ENCODE results near the gene TBCA. TPM values are rescaled to one million over a fixed set of nuclear protein-coding genes. Genes with fewer than 3 reads are reported as not detected.
A peak's percentile ranks its signal among the peaks of the same experiment; 100 is the strongest.

The TBCA gene
- total RNA-seq, 1 donor from 2014 or later: 208 TPM

DNA sequence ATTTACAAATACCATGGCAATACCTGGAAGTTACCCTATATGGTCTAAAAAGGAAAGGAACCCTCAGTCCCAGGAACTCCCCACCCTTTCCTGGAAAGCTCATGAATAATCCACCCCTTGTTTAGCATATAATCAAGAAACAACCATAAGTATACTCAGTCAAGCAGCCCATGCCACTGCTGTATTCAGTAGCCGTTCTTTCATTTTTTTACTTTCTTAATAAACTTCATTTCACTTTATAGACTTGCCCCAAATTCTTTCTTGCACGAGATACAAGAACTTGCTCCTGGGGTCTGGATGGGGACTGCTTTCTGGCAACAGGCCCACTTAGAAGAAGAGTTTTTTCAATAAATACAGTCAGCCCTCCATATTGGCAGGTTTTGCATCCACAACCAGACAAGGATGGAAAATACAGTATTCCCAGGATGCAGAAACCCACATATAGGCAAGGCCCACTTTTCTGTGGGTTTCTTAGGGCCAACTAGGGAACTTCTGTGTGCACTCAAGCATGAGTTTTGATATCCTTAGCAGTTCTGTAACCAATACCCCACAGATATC is 2.8 kb upstream of the TBCA start:
- DNase-seq: no peak
- TF ChIP-seq CTCF (IDR thresholded peaks at IDR 0.05; ENCODE audit: partially characterized antibody, unreplicated experiment): no peak
- Mint-ChIP-seq H3K4me3 (ENCODE audit: unreplicated experiment) (no peak overlapping the region), H3K4me1 (ENCODE audit: low read depth, unreplicated experiment) (peaks cover 14% of the 10 kb centered on the region), H3K9me3 (ENCODE audit: unreplicated experiment) (peaks cover 6% of the 10 kb centered on the region), H3K27ac (ENCODE audit: unreplicated experiment) (no peak overlapping the region), H3K27me3 (ENCODE audit: unreplicated experiment) (peaks cover 3% of the 10 kb centered on the region), H3K36me3 (ENCODE audit: unreplicated experiment) (no peaks in the 10 kb centered on the region)

DNA sequence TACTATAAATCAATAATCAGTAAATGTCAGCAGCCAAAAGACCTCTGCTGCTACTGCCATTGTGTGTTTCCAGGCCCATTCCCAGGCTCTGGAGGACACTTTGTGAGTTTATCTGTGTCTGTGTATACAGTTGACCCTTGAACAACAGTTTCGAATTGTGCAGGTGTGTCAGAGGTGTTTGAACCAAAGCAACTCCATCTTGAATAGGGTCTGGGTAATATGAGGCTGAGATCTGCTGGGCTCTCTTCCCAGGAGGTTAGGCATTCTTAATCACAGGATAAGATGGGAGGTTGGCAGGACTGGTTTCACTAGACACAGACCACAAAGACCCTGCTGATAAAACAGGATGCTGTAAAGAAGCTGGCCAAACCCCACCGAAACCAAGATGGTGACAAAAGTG is 2.3 kb upstream of the TBCA start:
- Mint-ChIP-seq H3K27ac (ENCODE audit: unreplicated experiment) (no peak overlapping the region), H3K27me3 (ENCODE audit: unreplicated experiment) (peaks cover 3% of the 10 kb centered on the region), H3K36me3 (ENCODE audit: unreplicated experiment) (no peaks in the 10 kb centered on the region), H3K4me3 (ENCODE audit: unreplicated experiment) (no peak overlapping the region), H3K9me3 (ENCODE audit: unreplicated experiment) (peaks cover 6% of the 10 kb centered on the region), H3K4me1 (ENCODE audit: low read depth, unreplicated experiment) (peaks cover 19% of the 10 kb centered on the region)
- no peak for TF ChIP-seq CTCF (IDR thresholded peaks at IDR 0.05; ENCODE audit: partially characterized antibody, unreplicated experiment)
- DNase-seq: no peak

GRCh38 chr5:77777911-77778310 is 1.8 kb upstream of the TBCA start:
- Mint-ChIP-seq H3K4me3 (ENCODE audit: unreplicated experiment) (no peak overlapping the region), H3K9me3 (ENCODE audit: unreplicated experiment) (peaks cover 6% of the 10 kb centered on the region), H3K36me3 (ENCODE audit: unreplicated experiment) (no peaks in the 10 kb centered on the region), H3K27ac (ENCODE audit: unreplicated experiment) (no peak overlapping the region), H3K4me1 (ENCODE audit: low read depth, unreplicated experiment) (peaks cover 17% of the 10 kb centered on the region), H3K27me3 (ENCODE audit: unreplicated experiment) (peaks cover 3% of the 10 kb centered on the region)
- DNase-seq: no peak
- no peak for TF ChIP-seq CTCF (IDR thresholded peaks at IDR 0.05; ENCODE audit: partially characterized antibody, unreplicated experiment)

DNA sequence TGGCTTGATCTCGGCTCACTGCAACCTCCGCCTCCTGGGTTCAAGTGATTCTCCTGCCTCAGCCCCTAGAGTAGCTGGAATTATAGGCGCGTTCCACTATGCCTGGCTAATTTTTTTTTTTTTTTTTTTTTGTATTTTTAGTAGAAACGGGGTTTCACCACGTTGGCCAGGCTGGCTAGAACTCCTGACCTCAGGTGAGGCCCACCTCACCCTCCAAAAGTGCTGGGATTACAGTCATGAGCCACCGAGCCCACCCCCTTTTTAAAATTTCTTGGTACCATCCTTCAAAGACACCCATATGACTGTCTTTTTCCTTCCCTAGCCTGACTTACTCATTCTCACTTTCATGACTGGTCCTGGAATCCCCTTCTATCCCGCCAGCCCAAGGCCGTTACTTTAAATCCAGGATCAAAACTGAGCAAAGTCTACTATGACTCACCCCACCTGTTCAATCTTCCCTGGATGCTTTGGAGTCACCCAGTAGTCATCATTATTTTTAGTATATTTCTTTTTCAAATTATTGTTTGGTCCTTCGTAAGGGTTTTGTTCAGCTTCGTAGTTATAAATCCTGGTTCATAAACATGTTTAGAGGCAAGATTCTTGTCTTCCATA is 1.2 kb upstream of the TBCA start:
- peaks cover 15% of the 10 kb centered on the region for H3K4me1 Mint-ChIP-seq (ENCODE audit: low read depth, unreplicated experiment)
- DNase-seq: no peak
- peak overlapping the region; percentile 55 for H3K4me3 Mint-ChIP-seq (ENCODE audit: unreplicated experiment)
- peaks cover 6% of the 10 kb centered on the region for H3K9me3 Mint-ChIP-seq (ENCODE audit: unreplicated experiment)
- TF ChIP-seq CTCF (IDR thresholded peaks at IDR 0.05; ENCODE audit: partially characterized antibody, unreplicated experiment): no peak
- H3K27me3 Mint-ChIP-seq (ENCODE audit: unreplicated experiment): peaks cover 3% of the 10 kb centered on the region
- no peak overlapping the region for H3K27ac Mint-ChIP-seq (ENCODE audit: unreplicated experiment)
- H3K36me3 Mint-ChIP-seq (ENCODE audit: unreplicated experiment): no peaks in the 10 kb centered on the region

GRCh38 chr5:77776554-77777206 is 541 bp upstream of the TBCA start:
- Mint-ChIP-seq H3K4me3 (ENCODE audit: unreplicated experiment) (peak overlapping the region; percentile 96), H3K36me3 (ENCODE audit: unreplicated experiment) (no peaks in the 10 kb centered on the region), H3K4me1 (ENCODE audit: low read depth, unreplicated experiment) (peaks cover 15% of the 10 kb centered on the region), H3K27me3 (ENCODE audit: unreplicated experiment) (peaks cover 3% of the 10 kb centered on the region), H3K9me3 (ENCODE audit: unreplicated experiment) (peaks cover 6% of the 10 kb centered on the region), H3K27ac (ENCODE audit: unreplicated experiment) (peak overlapping the region; percentile 89)
- no peak for TF ChIP-seq CTCF (IDR thresholded peaks at IDR 0.05; ENCODE audit: partially characterized antibody, unreplicated experiment)
- no peak for DNase-seq
